Panc1 (cell line): ENCODE data around the gene TNIK. TPM values are rescaled to one million over a fixed set of nuclear protein-coding genes. Genes with fewer than 3 reads are reported as not detected.

Experiments used
- ATAC-seq: fragments of 200-7000 bp; cut with Tn5 transposase; 2 replicates; pipeline ENCODE4 v1.9.1; 2020; ENCODE audit warnings: mild to moderate bottlenecking, moderate library complexity
- BruUV-seq: library from RNA; stranded (reverse); fragments of 400-500 nt; replicated peaks from 2 replicates; lab custom pipeline; 2021; lab: Mats Ljungman, UMichigan
- CTCF ChIA-PET: fragments of 300-600 bp; sonication (Branson Sonifier 250); formaldehyde crosslinking; loops from one replicate; lab custom pipeline; 2022; ENCODE audit warnings: antibody characterized with exemption; lab: Charles Lee
- POLR2A ChIA-PET: fragments of 300-600 bp; sonication (Branson Sonifier 250); formaldehyde crosslinking; loops from one replicate; lab custom pipeline; 2022; ENCODE audit warnings: antibody characterized with exemption; lab: Charles Lee
- DNase-seq: peaks from one replicate; pipeline ENCODE4 v3.0.0-alpha.2; 2010; ENCODE audit warnings: low read depth, low spot score
- H3K27ac ChIP-seq: 2 replicates; pipeline ENCODE4 v1.5.1; 2011; ENCODE audit warnings: mild to moderate bottlenecking, low read length, inconsistent platforms
- H3K27me3 ChIP-seq: fragments of 200-500 bp; sonication (Bioruptor generic); 2 replicates; pipeline ENCODE4 v1.6.0; 2014; ENCODE audit warnings: low read length, inconsistent platforms; ENCODE audit not compliant: control insufficient read depth, insufficient read depth
- H3K36me3 ChIP-seq: fragments of 200-500 bp; sonication (Bioruptor generic); 2 replicates; pipeline ENCODE4 v1.5.1; 2014; ENCODE audit warnings: inconsistent platforms, mild to moderate bottlenecking, low read length, moderate library complexity; ENCODE audit not compliant: control insufficient read depth, insufficient read depth
- H3K4me1 ChIP-seq: 2 replicates; pipeline ENCODE4 v1.5.1; 2011; ENCODE audit warnings: inconsistent platforms, mild to moderate bottlenecking, low read length, moderate library complexity; ENCODE audit not compliant: control insufficient read depth, insufficient read depth
- H3K4me3 ChIP-seq, 2 experiments: 2 replicates each; pipeline ENCODE4 v1.5.1; 2011 to 2012; ENCODE audit warnings: low read depth in 2 of 2, low read length in 2 of 2, mild to moderate bottlenecking in 2 of 2, inconsistent platforms in 1 of 2, moderate library complexity in 1 of 2
- H3K9me3 ChIP-seq: fragments of 200-500 bp; sonication (Bioruptor generic); 2 replicates; pipeline ENCODE4 v1.5.1; 2014; ENCODE audit warnings: low read depth, mild to moderate bottlenecking, inconsistent platforms, low read length, moderate library complexity; ENCODE audit not compliant: control insufficient read depth, insufficient read depth
- CTCF ChIP-seq: fragments of 450-650 bp; IDR thresholded peaks from 2 replicates; pipeline ENCODE4 v1.5.1; 2017; ENCODE audit warnings: mild to moderate bottlenecking
- POLR2AphosphoS5 ChIP-seq: IDR thresholded peaks from 2 replicates; pipeline ENCODE4 v1.6.1; 2012; ENCODE audit warnings: mild to moderate bottlenecking, low read depth, low read length, moderate library complexity
- REST ChIP-seq, 2 experiments: IDR thresholded peaks; 2 replicates each; pipeline ENCODE4 v1.6.1; 2011 to 2012; ENCODE audit warnings: low read depth in 2 of 2, control low read depth in 1 of 2, low read length in 1 of 2, mild to moderate bottlenecking in 1 of 2, moderate library complexity in 1 of 2; ENCODE audit not compliant: insufficient read depth in 1 of 2
- SIN3A ChIP-seq: IDR thresholded peaks from 2 replicates; pipeline ENCODE4 v1.6.1; 2012; ENCODE audit warnings: low read depth, mild to moderate bottlenecking, low read length, moderate library complexity, borderline replicate concordance; ENCODE audit not compliant: insufficient read depth
- TCF7L2 ChIP-seq: IDR thresholded peaks from 2 replicates; pipeline ENCODE4 v1.6.1; 2011; ENCODE audit warnings: mild to moderate bottlenecking, low read depth, low read length, inconsistent platforms
- in situ Hi-C: cut with HindIII; loops from 2 replicates; pipeline ENCODE4 v1.10.0; 2016; ENCODE audit warnings: low sequenced_read_pairs, low pct_unique_long_range_greater_than_20kb
- intact Hi-C: fragments of 100-400 bp; cut with micrococcal nuclease; formaldehyde crosslinking; loops from one replicate; pipeline ENCODE4 v1.10.0; 2022; ENCODE audit not compliant: unreplicated experiment
- total RNA-seq: library from RNA; stranded (reverse); gene quantifications from one replicate; pipeline ENCODE4 v1.2.1, GENCODE V29; 2021; ENCODE audit not compliant: unreplicated experiment

Gene TNIK
- total RNA-seq, 1 experiment from 2014 or later = 1.9 TPM

- no peak for DNase-seq
- Histone ChIP-seq H3K4me1 (no peaks in the 10 kb centered on the region), H3K27ac (no peak overlapping the region), H3K36me3 (no peaks in the 10 kb centered on the region), H3K4me3 (no peak overlapping the region), H3K27me3 (peaks cover 5% of the 10 kb centered on the region), H3K9me3 (no peaks in the 10 kb centered on the region)
- CTCF ChIA-PET = no interaction called here
- POLR2A ChIA-PET = interaction anchor here (0.6 to 0.7 kb wide), 2 partner anchors 100 to 1144 kb away, joined by 3 to 11 read pairs; no protein-coding TSS in a partner anchor
- no peak for TF ChIP-seq POLR2AphosphoS5
- no peak for TF ChIP-seq REST (IDR thresholded peaks at IDR 0.05; ENCODE audit: insufficient read depth in 1 of 2, low read depth in 2 of 2, low read length in 1 of 2)
- TF ChIP-seq TCF7L2 = no peak
- in situ Hi-C loops (no loop called here), intact Hi-C loops (no loop called here)
- BruUV-seq = no TSS peak
- no peak for ATAC-seq
Measured at GRCh38 chr3:171353423-171353822, 106.8 kb downstream of the TNIK start.

GRCh38 chr3:171352387-171352935, 107.7 kb downstream of the TNIK start:
- intact Hi-C loops = no loop called here
- in situ Hi-C loops = no loop called here
- BruUV-seq = no TSS peak

More at GRCh38 chr3:171352387-171352935, 107.7 kb downstream of the TNIK start:
- ATAC-seq = no peak
- Histone ChIP-seq H3K4me1 (no peaks in the 10 kb centered on the region), H3K27me3 (peaks cover 5% of the 10 kb centered on the region), H3K9me3 (no peaks in the 10 kb centered on the region), H3K27ac (no peak overlapping the region), H3K36me3 (no peaks in the 10 kb centered on the region), H3K4me3 (no peak overlapping the region)
- CTCF ChIA-PET = no interaction called here
- TF ChIP-seq SIN3A (no peak), REST (IDR thresholded peaks at IDR 0.05; ENCODE audit: insufficient read depth in 1 of 2, low read depth in 2 of 2, low read length in 1 of 2) (no peak), TCF7L2 (no peak), POLR2AphosphoS5 (no peak), CTCF (no peak)
- DNase-seq = no peak
- POLR2A ChIA-PET = interaction anchor here (0.6 kb wide), 1 partner anchor 10 kb away, joined by 9 read pairs; no protein-coding TSS in a partner anchor
